WTC11 (cell line): ENCODE results near the gene KCNIP1. TPM values are rescaled to one million over a fixed set of nuclear protein-coding genes. Genes with fewer than 3 reads are reported as not detected.

ENCODE experiments used
- ATAC-seq: fragments of 200-7000 bp; cut with Tn5 transposase; 2 replicates; pipeline ENCODE4 v1.10.0; 2021; ENCODE audit warnings: mild to moderate bottlenecking, moderate library complexity
- CTCF ChIA-PET: fragments of 300-600 bp; sonication (Branson Sonifier 250); formaldehyde crosslinking; loops from one replicate; lab custom pipeline; 2021; ENCODE audit warnings: antibody characterized with exemption; lab: Charles Lee
- POLR2A ChIA-PET: fragments of 350-600 bp; sonication (Branson Sonifier 250); formaldehyde crosslinking; loops from one replicate; lab custom pipeline; 2021; ENCODE audit warnings: antibody characterized with exemption; lab: Charles Lee
- DNase-seq: peaks from one replicate; pipeline ENCODE4 v3.0.0; 2021; ENCODE audit warnings: low spot score
- H3K27ac Mint-ChIP-seq: 2 replicates; pipeline ENCODE4 v1.8.0; 2021; ENCODE audit warnings: mixed read lengths
- H3K27me3 Mint-ChIP-seq: 2 replicates; pipeline ENCODE4 v1.8.0; 2021; ENCODE audit warnings: low read depth, mild to moderate bottlenecking, moderate library complexity, mixed read lengths
- H3K36me3 Mint-ChIP-seq: 2 replicates; pipeline ENCODE4 v1.8.0; 2021; ENCODE audit warnings: mixed read lengths
- H3K4me1 Mint-ChIP-seq: 2 replicates; pipeline ENCODE4 v1.8.0; 2022; ENCODE audit warnings: mixed read lengths
- H3K4me3 Mint-ChIP-seq: 2 replicates; pipeline ENCODE4 v1.8.0; 2021; ENCODE audit warnings: mild to moderate bottlenecking, moderate library complexity, mixed read lengths
- H3K9me3 Mint-ChIP-seq: 2 replicates; pipeline ENCODE4 v1.8.0; 2021; ENCODE audit warnings: mixed read lengths
- ESRRA ChIP-seq: sonication (generic); formaldehyde crosslinking; IDR thresholded peaks from 2 replicates; pipeline ENCODE4 v1.8.1; 2022; ENCODE audit warnings: mild to moderate bottlenecking, missing genetic modification reagents, borderline replicate concordance
- ETV6 ChIP-seq: sonication (generic); formaldehyde crosslinking; IDR thresholded peaks from 2 replicates; pipeline ENCODE4 v1.8.1; 2022; ENCODE audit warnings: mild to moderate bottlenecking, missing genetic modification reagents
- FOXP1 ChIP-seq: sonication (generic); formaldehyde crosslinking; IDR thresholded peaks from 2 replicates; pipeline ENCODE4 v1.8.0; 2022; ENCODE audit warnings: missing genetic modification reagents, mild to moderate bottlenecking, moderate library complexity, borderline replicate concordance
- KAT7 ChIP-seq: sonication (generic); formaldehyde crosslinking; IDR thresholded peaks from 2 replicates; pipeline ENCODE4 v1.8.1; 2023; ENCODE audit warnings: missing genetic modification reagents, mild to moderate bottlenecking, borderline replicate concordance
- RELA ChIP-seq: sonication (generic); formaldehyde crosslinking; IDR thresholded peaks from 2 replicates; pipeline ENCODE4 v1.8.1; 2022; ENCODE audit warnings: missing genetic modification reagents, mild to moderate bottlenecking, borderline replicate concordance
- TP53 ChIP-seq: sonication (generic); formaldehyde crosslinking; IDR thresholded peaks from 2 replicates; pipeline ENCODE4 v1.8.1; 2023; ENCODE audit warnings: mild to moderate bottlenecking, missing genetic modification reagents
- ZNF232 ChIP-seq: sonication (generic); formaldehyde crosslinking; IDR thresholded peaks from 2 replicates; pipeline ENCODE4 v1.8.0; 2022; ENCODE audit warnings: mild to moderate bottlenecking, missing genetic modification reagents
- total RNA-seq: library from RNA; stranded (reverse); gene quantifications from 3 replicates; pipeline ENCODE4 v1.2.3, GENCODE V29; 2021
- TF ChIP-seq, protein P1 (sequence below): sonication (generic); formaldehyde crosslinking; conservative IDR thresholded peaks from 2 replicates; pipeline ENCODE4 v1.8.1; 2023; ENCODE audit warnings: mild to moderate bottlenecking, low read depth, missing genetic modification reagents, moderate library complexity
- TF ChIP-seq, protein P2 (sequence below): sonication (generic); formaldehyde crosslinking; IDR thresholded peaks from 2 replicates; pipeline ENCODE4 v1.8.1; 2023; ENCODE audit warnings: mild to moderate bottlenecking, moderate library complexity, missing genetic modification reagents
- TF ChIP-seq, protein P3 (sequence below): fragments of 200-600 bp; IDR thresholded peaks from 2 replicates; pipeline ENCODE4 v1.8.0; 2022; ENCODE audit warnings: antibody characterized with exemption
- TF ChIP-seq, protein P4 (sequence below): sonication (generic); formaldehyde crosslinking; IDR thresholded peaks from 2 replicates; pipeline ENCODE4 v1.8.1; 2022; ENCODE audit warnings: mild to moderate bottlenecking, missing genetic modification reagents, moderate library complexity, borderline replicate concordance
- TF ChIP-seq, protein P5 (sequence below): sonication (generic); formaldehyde crosslinking; IDR thresholded peaks from 2 replicates; pipeline ENCODE4 v1.8.1; 2022; ENCODE audit warnings: mild to moderate bottlenecking, moderate library complexity, missing genetic modification reagents
- TF ChIP-seq, protein P6 (sequence below): fragments of 250-450 bp; sonication (Bioruptor Pico); IDR thresholded peaks from 2 replicates; pipeline ENCODE4 v1.9.0; 2021; ENCODE audit warnings: mild to moderate bottlenecking, borderline replicate concordance
- TF ChIP-seq, protein P7 (sequence below): sonication (generic); formaldehyde crosslinking; IDR thresholded peaks from 2 replicates; pipeline ENCODE4 v1.8.0; 2023; ENCODE audit warnings: missing genetic modification reagents
- TF ChIP-seq, protein P8 (sequence below): sonication (generic); formaldehyde crosslinking; IDR thresholded peaks from 2 replicates; pipeline ENCODE4 v1.8.0; 2022; ENCODE audit warnings: mild to moderate bottlenecking, missing genetic modification reagents

KCNIP1 gene
- total RNA-seq, 1 experiment from 2014 or later, result 0.59 TPM

DNA sequence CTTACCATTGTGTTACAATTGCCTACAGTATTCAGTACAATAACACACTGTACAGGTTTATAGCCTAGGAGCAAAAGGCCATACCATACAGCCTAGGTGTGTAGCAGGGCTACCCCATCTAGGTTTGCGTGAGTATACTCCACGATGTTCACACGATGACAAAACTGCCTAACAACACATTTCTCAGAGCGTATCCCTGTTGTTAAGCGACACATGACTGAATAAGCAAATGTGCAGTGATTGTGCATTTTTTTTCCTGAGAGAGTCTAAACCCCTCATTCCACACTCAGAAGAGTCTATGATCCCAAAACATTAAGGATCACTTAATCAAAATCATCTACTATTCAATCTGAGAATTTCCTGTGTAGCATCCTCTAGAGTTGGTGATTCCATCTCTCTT lies 211.3 kb downstream of the KCNIP1 start (continued):
- TF ChIP-seq, protein P1, sequence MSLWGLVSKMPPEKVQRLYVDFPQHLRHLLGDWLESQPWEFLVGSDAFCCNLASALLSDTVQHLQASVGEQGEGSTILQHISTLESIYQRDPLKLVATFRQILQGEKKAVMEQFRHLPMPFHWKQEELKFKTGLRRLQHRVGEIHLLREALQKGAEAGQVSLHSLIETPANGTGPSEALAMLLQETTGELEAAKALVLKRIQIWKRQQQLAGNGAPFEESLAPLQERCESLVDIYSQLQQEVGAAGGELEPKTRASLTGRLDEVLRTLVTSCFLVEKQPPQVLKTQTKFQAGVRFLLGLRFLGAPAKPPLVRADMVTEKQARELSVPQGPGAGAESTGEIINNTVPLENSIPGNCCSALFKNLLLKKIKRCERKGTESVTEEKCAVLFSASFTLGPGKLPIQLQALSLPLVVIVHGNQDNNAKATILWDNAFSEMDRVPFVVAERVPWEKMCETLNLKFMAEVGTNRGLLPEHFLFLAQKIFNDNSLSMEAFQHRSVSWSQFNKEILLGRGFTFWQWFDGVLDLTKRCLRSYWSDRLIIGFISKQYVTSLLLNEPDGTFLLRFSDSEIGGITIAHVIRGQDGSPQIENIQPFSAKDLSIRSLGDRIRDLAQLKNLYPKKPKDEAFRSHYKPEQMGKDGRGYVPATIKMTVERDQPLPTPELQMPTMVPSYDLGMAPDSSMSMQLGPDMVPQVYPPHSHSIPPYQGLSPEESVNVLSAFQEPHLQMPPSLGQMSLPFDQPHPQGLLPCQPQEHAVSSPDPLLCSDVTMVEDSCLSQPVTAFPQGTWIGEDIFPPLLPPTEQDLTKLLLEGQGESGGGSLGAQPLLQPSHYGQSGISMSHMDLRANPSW (CRISPR knock-in tag), result no peak
- TF ChIP-seq ESRRA (no peak), FOXP1 (CRISPR knock-in tag) (no peak), RELA (CRISPR knock-in tag) (no peak)
- TF ChIP-seq, protein P2, sequence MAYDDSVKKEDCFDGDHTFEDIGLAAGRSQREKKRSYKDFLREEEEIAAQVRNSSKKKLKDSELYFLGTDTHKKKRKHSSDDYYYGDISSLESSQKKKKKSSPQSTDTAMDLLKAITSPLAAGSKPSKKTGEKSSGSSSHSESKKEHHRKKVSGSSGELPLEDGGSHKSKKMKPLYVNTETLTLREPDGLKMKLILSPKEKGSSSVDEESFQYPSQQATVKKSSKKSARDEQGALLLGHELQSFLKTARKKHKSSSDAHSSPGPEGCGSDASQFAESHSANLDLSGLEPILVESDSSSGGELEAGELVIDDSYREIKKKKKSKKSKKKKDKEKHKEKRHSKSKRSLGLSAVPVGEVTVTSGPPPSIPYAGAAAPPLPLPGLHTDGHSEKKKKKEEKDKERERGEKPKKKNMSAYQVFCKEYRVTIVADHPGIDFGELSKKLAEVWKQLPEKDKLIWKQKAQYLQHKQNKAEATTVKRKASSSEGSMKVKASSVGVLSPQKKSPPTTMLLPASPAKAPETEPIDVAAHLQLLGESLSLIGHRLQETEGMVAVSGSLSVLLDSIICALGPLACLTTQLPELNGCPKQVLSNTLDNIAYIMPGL, result no peak
- TF ChIP-seq, protein P3, sequence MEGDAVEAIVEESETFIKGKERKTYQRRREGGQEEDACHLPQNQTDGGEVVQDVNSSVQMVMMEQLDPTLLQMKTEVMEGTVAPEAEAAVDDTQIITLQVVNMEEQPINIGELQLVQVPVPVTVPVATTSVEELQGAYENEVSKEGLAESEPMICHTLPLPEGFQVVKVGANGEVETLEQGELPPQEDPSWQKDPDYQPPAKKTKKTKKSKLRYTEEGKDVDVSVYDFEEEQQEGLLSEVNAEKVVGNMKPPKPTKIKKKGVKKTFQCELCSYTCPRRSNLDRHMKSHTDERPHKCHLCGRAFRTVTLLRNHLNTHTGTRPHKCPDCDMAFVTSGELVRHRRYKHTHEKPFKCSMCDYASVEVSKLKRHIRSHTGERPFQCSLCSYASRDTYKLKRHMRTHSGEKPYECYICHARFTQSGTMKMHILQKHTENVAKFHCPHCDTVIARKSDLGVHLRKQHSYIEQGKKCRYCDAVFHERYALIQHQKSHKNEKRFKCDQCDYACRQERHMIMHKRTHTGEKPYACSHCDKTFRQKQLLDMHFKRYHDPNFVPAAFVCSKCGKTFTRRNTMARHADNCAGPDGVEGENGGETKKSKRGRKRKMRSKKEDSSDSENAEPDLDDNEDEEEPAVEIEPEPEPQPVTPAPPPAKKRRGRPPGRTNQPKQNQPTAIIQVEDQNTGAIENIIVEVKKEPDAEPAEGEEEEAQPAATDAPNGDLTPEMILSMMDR, result no peak

DNA sequence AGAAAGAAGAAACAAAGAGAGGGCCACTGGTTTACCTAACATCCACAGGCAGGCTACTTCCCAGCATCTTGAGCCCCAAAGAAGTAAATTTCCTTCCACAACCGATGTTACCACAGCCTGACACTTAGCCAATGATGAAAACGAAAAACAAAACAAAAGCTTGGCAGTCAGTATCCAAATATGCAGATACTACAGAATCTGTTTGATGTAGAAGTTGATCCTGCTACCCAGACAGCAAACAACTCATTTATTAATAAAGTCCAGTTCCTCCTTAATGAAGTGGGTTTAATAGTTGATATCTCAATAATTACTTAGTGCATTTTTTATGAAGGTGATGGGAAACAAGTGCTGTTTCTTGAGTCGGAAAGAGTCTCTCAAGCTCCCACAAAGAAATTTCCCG lies 212.6 kb downstream of the KCNIP1 start:
- CTCF ChIA-PET, result interaction anchor here (0.6 to 1.0 kb wide), 2 partner anchors 75 to 116 kb away, joined by 3 read pairs; no protein-coding TSS in a partner anchor
- POLR2A ChIA-PET, result no interaction called here
- no peaks in the 10 kb centered on the region for H3K4me1 Mint-ChIP-seq
- ATAC-seq (no peak), DNase-seq (no peak)
- peaks cover 6% of the 10 kb centered on the region; the same call in 1 of the 2 replicates for H3K36me3 Mint-ChIP-seq
- TF ChIP-seq, protein P4, sequence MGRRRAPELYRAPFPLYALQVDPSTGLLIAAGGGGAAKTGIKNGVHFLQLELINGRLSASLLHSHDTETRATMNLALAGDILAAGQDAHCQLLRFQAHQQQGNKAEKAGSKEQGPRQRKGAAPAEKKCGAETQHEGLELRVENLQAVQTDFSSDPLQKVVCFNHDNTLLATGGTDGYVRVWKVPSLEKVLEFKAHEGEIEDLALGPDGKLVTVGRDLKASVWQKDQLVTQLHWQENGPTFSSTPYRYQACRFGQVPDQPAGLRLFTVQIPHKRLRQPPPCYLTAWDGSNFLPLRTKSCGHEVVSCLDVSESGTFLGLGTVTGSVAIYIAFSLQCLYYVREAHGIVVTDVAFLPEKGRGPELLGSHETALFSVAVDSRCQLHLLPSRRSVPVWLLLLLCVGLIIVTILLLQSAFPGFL (CRISPR knock-in tag), result no peak
- TF ChIP-seq, protein P3, result no peak
- no peak for TF ChIP-seq KAT7 (CRISPR knock-in tag)
- TF ChIP-seq, protein P5, sequence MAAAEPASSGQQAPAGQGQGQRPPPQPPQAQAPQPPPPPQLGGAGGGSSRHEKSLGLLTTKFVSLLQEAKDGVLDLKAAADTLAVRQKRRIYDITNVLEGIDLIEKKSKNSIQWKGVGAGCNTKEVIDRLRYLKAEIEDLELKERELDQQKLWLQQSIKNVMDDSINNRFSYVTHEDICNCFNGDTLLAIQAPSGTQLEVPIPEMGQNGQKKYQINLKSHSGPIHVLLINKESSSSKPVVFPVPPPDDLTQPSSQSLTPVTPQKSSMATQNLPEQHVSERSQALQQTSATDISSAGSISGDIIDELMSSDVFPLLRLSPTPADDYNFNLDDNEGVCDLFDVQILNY (CRISPR knock-in tag), result no peak
- TF ChIP-seq, protein P6, sequence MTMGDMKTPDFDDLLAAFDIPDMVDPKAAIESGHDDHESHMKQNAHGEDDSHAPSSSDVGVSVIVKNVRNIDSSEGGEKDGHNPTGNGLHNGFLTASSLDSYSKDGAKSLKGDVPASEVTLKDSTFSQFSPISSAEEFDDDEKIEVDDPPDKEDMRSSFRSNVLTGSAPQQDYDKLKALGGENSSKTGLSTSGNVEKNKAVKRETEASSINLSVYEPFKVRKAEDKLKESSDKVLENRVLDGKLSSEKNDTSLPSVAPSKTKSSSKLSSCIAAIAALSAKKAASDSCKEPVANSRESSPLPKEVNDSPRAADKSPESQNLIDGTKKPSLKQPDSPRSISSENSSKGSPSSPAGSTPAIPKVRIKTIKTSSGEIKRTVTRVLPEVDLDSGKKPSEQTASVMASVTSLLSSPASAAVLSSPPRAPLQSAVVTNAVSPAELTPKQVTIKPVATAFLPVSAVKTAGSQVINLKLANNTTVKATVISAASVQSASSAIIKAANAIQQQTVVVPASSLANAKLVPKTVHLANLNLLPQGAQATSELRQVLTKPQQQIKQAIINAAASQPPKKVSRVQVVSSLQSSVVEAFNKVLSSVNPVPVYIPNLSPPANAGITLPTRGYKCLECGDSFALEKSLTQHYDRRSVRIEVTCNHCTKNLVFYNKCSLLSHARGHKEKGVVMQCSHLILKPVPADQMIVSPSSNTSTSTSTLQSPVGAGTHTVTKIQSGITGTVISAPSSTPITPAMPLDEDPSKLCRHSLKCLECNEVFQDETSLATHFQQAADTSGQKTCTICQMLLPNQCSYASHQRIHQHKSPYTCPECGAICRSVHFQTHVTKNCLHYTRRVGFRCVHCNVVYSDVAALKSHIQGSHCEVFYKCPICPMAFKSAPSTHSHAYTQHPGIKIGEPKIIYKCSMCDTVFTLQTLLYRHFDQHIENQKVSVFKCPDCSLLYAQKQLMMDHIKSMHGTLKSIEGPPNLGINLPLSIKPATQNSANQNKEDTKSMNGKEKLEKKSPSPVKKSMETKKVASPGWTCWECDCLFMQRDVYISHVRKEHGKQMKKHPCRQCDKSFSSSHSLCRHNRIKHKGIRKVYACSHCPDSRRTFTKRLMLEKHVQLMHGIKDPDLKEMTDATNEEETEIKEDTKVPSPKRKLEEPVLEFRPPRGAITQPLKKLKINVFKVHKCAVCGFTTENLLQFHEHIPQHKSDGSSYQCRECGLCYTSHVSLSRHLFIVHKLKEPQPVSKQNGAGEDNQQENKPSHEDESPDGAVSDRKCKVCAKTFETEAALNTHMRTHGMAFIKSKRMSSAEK (CRISPR knock-in tag), result no peak
- TF ChIP-seq, protein P7, sequence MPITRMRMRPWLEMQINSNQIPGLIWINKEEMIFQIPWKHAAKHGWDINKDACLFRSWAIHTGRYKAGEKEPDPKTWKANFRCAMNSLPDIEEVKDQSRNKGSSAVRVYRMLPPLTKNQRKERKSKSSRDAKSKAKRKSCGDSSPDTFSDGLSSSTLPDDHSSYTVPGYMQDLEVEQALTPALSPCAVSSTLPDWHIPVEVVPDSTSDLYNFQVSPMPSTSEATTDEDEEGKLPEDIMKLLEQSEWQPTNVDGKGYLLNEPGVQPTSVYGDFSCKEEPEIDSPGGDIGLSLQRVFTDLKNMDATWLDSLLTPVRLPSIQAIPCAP (CRISPR knock-in tag), result no peak
- TF ChIP-seq, protein P8, sequence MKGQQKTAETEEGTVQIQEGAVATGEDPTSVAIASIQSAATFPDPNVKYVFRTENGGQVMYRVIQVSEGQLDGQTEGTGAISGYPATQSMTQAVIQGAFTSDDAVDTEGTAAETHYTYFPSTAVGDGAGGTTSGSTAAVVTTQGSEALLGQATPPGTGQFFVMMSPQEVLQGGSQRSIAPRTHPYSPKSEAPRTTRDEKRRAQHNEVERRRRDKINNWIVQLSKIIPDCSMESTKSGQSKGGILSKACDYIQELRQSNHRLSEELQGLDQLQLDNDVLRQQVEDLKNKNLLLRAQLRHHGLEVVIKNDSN (CRISPR knock-in tag), result no peak
- no peak for TF ChIP-seq ZNF232 (CRISPR knock-in tag)
- TF ChIP-seq ETV6, result no peak
- no peak for TF ChIP-seq TP53 (CRISPR knock-in tag)
- H3K27me3 Mint-ChIP-seq, result peaks cover 3% of the 10 kb centered on the region; the same call in 1 of the 2 replicates
- no peak overlapping the region for H3K4me3 Mint-ChIP-seq
- peaks cover 14% of the 10 kb centered on the region for H3K9me3 Mint-ChIP-seq
- no peak overlapping the region for H3K27ac Mint-ChIP-seq
